D721Med (cell line): ENCODE results near the gene DTX3L.

ENCODE experiments used
- DNase-seq: peaks from one replicate; pipeline ENCODE4 v3.0.0; 2011; ENCODE audit warnings: low spot score; ENCODE audit not compliant: insufficient read length
- FAIRE-seq: peaks from 2 replicates; lab custom pipeline; 2011; peaks lifted over from hg19 to GRCh38; lab: Jason Lieb, UNC
- CTCF ChIP-seq: IDR thresholded peaks from 2 replicates; pipeline ENCODE4 v1.5.1; 2012; ENCODE audit warnings: mild to moderate bottlenecking, control low read depth; ENCODE audit not compliant: insufficient read depth; ENCODE audit errors: missing control alignments

DTX3L gene

GRCh38 chr3:122577409-122578031 is 13.4 kb downstream of the DTX3L start, which contains the start of gene PARP15:
PARP15 (plus strand) TSS chr3:122577650; CDS start chr3:122577668, 18 bp downstream.
- DNase-seq (no peak), FAIRE-seq (no peak)
- TF ChIP-seq CTCF: no peak

DNA sequence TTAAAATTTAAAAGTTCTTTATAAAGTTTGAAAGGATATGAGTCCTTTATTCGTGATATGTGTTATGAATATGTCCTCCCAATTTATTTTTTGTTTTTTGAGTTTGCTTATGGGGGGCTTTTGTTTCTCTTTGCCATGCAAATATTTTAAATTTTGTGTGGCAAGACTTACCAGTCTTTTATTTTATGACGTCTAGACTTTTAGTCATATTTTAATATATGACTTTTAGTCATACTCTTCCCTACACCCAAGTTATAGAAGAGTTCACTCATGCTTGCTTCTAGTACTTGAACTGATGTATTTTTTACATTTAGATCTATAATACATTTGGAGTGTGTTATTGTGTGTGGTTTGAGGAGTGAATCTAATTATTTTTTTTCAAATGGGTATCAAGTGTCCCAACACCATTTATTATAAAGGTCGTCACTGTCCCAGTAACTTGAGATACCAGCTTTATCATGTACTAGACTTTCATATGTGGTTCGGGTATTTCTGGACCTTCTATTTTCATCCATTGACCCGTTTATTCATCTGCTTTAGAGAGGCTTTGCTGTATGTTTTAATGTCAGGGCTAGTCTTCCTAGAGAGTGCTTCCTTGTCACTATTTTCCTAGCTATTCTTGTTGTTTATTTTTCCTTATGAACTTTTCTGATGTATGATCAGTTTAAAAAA is 14.1 kb downstream of the DTX3L start:
- DNase-seq (no peak), FAIRE-seq (no peak)
- TF ChIP-seq CTCF: no peak

DNA sequence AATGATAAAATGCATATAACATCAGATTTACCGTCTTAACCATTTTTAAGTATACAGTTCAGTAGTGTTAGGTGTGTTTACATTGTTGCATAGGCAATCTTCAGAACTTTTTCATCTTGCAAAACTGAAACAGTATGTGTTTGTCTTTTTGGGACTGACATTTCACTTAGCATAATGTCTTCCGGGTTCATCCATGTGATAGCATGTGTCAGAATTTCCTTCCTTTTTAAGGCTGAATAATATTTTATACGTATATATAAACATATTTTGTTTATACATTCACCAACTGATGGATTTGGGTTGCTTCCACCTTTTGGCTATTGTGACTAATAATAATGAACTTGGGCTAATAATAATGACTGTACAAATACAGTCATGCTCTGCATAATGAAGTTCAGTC is 16.3 kb downstream of the DTX3L start:
- DNase-seq (no peak), FAIRE-seq (no peak)
- no peak for TF ChIP-seq CTCF

- FAIRE-seq (no peak), DNase-seq (no peak)
- TF ChIP-seq CTCF: no peak
Observed at GRCh38 chr3:122581622-122582021, 17.5 kb downstream of the DTX3L start.

DNA sequence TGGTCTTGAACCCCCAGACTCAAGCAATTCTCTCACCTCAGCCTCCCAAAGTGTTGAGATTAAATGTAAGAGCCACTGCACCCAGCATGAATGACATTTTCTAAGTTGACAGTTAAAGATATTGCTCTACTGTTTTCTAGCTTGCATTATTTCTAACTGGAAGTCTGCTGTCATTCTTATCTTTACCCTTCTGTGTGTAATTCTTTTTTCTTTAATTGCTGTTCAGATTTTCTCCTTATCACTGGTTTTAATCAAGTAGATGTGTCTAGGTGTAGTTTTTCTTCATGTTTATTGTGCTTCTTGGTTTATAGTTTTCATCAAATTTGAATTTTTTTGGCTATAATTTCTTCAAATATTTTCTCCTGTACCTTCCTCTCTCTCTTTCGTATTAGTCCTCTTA is 18.3 kb downstream of the DTX3L start:
- no peak for TF ChIP-seq CTCF
- no peak for FAIRE-seq
- DNase-seq: no peak

GRCh38 chr3:122586098-122586497 is 22.0 kb downstream of the DTX3L start:
- no peak for TF ChIP-seq CTCF
- FAIRE-seq (no peak), DNase-seq (no peak)

DNA sequence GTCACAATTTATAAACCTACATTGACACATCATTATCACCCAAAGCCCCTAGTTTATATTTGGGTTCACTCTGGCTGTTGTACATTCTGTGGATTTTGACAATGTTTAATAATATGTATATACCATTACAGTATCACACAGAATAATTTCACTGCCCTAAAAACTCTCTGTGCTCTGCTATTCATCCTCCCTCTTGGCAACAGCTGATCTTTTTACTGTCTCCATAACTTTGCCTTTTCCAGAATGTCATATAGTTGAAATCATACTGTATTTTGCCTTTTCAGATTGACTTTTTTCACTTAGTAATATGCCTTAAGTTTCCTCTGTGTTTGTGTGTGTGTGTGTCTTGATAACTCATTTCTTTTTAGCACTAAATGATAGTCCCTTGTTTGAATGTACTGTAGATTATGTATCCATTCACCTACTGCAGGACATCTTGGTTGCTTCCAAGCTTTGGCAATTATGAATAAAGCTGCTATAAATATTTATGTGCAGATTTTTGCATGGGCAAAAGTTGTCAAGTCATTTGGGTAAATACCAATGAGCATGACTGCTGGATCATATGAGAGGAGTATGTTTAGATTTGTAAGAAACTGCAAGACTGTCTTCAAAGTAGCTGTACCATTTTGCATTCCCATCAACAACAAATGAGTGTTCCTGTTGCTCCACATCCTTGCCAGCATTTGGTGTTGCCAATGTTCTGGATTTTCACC is 22.8 kb downstream of the DTX3L start:
- no peak for FAIRE-seq
- DNase-seq: no peak
- no peak for TF ChIP-seq CTCF
